HG02610 (cell line): ENCODE data around the gene SPO11.
A peak's percentile ranks its signal among the peaks of the same experiment; 100 is the strongest.
"Not testable (repeated sequence)": the region's sequence is repeated elsewhere in the genome, so short reads cannot be mapped to it uniquely, and the experiment has no call there.

ENCODE experiments used
- ATAC-seq: cut with Tn5 transposase; IDR thresholded peaks from one replicate; pipeline ENCODE4 v1.9.1; 2021; ENCODE audit warnings: mild to moderate bottlenecking, moderate library complexity; ENCODE audit not compliant: unreplicated experiment

SPO11 gene

DNA sequence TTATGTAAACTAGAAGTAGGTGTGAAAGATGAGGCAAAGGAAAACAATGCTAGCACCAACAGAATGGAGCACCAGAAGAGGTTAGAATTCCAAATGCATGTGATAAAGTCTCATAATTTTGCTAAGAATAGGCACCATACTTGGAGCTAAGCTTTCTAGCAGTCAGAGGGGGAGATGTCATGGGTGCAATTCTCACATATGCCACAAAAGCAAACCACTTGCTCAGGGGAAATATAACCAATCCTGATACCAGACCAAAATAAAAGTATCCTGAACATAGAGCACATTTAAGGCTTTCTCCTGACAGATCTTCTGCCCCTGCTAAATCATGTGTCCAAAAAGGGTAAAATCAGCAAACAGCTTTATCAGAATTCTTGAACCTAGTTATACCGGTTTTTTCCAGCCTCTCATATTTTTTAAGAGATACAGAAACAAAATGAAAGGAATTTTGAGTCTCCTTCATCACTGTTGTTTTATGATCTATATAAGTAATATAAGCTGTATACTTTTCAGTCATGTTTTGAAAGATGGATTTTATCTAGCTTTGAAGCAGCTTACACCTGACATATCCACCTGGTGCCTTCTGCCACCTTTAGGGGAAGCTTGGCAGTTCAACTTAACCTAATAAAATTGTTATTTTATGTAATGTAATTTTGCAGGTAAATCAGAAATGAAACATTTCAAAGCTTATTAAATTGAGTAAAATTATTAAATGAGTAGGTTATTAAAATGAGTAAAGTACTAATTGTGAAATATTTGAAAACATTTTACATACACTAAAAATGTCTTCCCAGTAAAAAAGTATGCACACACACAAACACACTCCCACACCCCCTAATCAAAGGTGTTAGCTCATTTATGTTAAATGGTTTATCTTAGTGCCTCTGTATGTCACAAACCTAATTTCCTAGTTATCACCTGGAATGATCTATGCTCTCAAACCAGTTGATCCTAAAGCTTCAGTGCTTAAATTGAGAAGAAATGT, 2.8 kb downstream of the SPO11 start:
- ATAC-seq = no peak

DNA sequence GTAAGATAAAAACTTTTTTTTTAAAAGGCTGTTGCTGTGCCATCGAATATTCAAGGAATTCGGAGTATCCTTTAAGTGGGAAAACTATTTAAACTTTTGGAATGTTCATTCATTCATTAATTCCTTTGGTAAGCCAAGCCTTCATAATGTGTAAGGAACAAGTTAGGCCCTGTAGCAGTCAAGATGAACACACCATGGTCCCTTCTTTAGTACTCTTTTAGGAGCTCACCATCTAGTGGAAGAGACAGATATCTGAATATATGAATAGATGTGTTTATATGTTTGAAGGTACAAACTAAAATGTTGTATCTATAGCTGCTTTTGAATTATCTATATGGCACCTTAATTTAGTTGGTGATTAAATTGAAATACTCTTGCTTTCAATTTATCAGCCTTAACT, 5.8 kb downstream of the SPO11 start:
- no peak for ATAC-seq

DNA sequence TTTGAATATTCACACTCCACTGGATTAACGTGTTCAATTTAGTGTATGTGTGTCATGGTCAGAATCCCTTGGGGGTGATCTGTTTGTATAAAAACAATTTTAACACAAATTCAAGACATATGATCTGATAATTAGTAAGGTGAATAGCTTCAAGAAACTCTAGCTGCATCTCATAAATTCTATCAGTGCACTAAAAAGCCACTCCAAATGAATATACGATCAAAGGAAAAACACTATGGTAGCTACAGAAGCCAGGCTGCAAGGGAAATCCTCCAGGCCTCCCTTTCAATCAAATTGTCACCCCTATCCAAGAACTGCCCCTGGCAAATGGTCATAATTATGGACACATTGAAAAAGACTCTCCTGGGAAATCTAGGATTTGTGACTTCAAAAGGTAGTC, 12.1 kb downstream of the SPO11 start:
- no peak for ATAC-seq

DNA sequence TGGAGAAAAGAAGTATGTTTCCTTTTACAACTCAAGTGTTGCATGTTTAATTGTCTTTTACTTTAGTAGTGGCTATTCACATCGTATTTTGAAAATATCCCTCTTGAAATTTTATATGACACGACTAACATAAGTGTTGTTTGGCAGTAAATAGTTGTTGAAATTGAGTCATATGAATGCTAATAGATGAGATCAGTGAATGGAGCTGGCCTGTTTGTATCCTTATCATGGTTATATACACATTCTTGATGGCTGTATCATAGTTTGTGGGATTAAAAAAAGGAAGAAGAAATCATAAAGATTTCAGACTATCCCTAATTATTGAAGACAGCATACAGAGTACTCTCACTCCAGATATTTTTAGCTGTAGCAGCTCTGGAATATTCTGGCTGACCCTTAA, 13.2 kb downstream of the SPO11 start:
- no peak for ATAC-seq

DNA sequence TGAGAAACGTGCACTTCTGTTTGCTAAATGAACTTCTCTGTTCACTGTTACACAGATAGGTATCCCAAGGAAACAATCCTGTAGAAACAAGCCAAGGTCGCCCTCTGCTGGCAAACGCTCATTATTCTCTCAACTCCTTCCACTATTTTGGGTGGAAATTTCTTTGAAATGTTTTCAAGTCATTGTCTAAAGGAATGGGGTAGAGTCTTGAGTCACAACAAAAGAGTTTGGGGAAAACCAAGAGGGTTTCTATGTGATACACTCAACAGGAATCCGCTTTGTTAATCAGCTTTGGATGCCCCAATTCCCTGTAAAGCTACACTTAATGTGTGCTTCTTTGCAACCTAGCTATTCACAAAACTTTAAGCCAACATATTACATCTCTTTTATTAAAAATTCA, 16.9 kb downstream of the SPO11 start:
- no peak for ATAC-seq

DNA sequence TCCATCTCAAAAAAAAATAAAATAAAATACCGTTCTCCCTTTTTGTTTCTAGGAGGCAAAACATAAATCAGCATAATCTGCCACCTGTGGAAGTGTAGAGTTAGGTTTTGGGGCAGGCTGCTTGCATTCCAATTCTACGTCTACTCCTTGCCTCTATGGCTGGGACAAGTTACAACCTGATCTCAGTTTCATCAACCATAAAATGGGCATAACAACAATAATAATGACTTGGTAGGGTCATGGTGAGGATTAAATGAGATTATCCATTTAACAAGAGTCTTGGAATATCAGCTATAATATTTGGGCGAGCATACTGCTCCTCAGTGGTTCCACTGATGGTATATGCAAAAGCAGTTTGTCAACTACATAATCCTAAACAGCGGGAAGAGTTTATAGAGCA, 17.8 kb downstream of the SPO11 start:
- ATAC-seq = no peak

DNA sequence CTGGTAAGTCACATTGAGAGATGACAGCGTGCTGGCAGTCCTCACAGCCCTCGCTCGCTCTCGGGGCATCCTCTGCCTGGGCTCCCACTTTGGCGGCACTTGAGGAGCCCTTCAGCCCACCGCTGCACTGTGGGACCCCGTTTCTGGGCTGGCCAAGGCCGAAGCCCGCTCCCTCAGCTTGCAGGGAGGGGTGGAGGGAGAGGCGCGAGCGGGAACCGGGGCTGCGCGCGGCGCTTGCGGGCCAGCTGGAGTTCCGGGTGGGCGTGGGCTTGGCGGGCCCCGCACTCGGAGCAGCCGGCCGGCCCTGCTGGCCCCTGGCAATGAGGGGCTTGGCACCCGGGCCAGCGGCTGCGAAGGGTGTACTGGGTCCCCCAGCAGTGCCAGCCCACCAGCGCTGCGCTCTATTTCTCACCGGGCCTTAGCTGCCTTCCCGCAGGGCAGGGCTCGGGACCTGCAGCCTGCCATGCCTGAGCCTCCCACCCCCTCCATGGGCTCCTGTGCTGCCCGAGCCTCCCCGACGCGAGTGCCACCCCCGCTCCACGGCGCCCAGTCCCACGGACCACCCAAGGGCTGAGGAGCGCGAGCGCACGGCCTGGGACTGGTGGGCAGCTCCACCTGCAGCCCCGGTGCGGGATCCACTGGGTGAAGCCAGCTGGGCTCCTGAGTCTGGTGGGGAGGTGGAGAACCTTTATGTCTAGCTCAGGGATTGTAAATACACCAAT, 18.8 kb downstream of the SPO11 start:
- ATAC-seq = not testable (repeated sequence)

DNA sequence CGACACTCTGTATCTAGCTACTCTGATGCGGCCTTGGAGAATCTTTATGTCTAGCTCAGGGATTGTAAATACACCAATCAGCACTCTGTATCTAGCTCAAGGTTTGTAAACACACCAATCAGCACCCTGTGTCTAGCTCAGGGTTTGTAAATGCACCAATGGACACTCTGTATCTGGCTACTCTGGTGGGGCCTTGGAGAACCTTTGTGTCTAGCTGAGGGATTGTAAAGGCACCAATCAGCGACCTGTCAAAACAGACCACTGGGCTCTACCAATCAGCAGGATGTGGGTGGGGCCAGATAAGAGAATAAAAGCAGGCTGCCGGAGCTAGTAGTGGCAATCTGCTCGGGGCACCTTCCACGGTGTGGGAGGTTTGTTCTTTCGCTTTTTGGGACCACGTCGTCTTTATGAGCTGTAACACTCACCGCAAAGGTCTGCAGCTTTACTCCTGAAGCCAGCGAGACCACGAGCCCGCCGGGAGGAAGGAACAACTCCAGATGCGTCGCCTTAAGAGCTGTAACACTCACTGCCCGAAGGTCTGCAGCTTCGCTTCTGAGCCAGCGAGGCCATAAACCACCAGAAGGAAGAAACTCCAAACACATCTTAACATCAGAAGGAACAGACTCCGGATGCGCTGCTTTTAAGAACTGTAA, 19.4 kb downstream of the SPO11 start:
- not testable (repeated sequence) for ATAC-seq

DNA sequence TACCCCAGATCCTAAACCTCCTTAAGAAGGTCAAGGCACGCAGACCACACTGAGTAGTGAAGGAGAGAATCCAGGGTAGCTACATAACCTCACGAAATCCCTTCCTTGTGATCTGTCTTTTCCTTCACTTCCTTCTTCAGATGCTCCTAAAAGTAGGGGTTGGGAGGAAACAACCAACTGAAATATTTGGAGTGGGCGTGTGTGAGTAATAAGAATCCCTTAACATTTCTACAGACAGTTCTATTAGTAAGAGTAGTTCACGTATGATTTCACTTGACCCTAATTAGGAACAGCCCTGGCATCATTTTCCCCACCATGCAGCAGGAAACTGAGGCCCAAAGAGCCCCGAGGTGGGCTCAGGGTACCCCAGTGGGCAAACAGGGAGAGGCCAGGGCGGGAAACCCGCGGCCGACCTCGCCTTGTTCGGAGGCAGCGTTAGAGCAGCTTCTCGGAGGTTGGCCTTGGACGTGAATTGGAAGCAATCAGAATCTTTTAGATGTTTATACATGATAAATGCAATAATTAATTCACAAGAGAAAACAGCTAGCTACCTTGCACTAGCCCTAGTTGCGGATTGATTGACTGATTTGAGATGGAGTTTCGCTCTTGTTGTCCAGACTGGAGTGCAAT, 20.6 kb downstream of the SPO11 start:
- no peak for ATAC-seq

DNA sequence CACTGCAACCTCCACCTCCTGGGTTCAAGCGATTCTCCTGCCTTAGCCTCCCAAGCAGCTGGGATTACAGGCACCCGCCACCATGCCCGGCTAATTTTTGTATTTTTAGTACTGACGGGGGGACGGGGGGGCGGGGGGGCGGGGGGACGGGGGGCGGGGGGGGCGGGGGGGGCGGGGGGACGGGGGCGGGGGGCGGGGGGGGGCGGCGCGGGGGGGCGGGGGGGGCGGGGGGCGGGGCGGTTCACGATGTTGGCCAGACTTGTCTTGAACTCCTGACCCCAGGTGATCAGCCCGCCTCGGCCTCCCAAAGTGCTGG, 21.1 kb downstream of the SPO11 start:
- ATAC-seq = not testable (repeated sequence)

DNA sequence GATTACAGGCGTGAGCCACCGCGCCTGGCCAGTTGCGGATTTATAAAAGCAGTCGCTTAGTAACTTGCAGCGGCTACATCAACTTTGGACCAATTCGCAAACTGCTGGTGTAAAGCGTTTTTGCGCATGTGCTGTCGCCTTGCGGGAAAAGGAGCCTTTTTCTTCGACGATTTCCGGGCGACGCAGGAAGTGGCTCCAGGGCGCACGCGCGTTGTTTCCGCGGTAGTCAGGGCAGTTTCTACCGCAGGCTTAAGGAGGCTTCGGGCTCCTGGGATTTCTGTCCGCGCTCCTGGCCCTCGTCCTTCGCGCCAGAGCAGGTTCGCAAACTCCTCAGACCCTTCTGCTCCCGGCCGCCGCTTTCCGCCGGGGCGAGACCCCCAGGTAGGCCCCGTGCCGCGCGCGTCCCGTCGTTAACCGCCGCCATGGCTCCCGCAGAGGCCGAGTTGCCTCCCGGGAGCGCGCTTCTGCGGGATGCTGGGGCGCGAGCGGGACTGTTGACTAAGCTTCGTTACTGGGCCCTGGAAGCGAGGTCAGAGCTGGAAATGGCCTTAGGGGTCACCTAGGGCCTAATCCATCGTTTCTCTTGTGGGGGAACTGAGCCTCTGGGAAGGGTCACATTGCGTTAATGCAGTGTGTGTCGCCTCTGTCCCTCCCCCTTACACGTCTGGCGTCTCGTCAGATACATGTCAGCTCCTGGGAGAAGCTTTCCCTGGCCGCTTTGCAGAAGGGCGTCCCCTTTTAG, 21.6 kb downstream of the SPO11 start, which contains the start of gene RAE1:
TSS of gene RAE1 (plus strand) at position 214 of the 742 bp plus-strand sequence. CDS start 2,784 bp downstream, outside the sequence.
- ATAC-seq = peak; percentile 86

DNA sequence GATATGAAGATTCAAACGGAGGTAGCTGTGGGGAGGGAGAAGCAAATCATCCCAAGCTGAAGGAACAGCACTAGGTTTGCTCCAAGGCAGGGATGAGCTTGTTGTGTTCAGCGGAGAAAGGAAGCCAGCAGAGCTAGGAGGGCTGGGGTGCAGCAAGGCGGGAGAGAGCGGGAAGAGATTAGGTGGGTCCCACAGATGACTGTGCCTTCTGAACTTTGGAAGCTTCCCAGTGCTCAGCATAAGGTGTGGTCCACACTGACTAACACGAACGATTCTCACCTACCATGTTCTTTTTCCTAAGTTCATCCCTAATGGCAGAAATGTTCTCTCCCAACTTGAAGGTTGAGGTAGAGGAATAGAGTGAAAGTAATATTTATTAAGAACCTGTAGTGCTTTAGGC, 22.7 kb downstream of the SPO11 start:
- no peak for ATAC-seq

DNA sequence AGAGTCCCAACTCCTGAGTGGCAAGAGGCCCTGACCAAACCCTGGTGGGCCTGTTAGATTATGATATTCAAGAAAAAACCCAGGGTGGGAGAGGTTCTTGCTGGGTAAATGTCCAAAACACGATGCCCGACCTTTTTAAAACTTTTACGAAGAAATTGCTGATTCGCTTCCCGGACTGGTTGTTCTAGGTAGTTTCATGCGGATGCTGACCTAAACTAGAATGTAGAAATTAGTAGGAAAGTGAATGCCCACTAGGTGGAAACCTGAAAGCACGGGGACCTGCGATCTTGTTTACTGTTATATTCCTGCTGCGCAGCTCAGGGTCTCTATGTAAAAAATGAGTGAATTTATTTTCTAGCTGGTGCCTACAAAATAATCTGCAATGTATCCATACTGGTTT, 23.7 kb downstream of the SPO11 start:
- ATAC-seq = no peak

DNA sequence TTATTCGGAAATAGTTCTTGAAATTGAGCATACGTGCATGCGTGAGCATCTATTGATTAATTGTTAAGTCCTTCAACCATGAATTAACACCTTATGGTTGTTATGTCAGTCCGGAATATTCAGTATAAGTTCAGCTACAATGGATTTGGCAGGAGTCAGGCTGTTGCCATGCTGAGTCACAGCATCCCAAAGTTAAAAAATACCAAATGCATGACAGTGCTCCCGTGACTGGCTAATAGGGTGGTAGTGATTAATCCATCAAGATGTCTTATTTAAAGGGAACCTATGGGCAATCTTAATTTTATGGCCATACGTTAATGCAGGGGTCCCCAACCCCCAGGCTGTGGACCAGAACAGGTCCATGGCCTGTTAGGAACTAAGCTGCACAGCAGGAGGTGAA, 31.9 kb downstream of the SPO11 start:
- no peak for ATAC-seq

DNA sequence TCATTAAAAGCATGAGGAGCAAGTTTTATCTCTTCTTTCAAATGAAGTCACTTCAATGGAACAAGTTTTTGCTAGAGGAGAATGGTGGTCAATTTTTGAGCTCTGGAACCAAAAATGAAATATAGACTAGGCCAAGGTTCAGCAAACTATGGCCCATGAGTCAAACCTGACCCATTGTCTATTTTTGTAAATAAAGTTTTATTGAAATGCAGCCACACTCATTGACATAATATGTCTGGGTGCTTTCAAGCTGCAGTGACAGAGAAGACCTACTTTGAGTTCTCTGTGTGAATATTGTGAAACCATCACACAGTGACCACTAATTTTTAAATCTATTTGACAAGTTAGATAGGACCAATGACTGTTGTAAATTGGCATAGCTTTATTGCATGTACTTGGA, 34.8 kb downstream of the SPO11 start:
- ATAC-seq = no peak

DNA sequence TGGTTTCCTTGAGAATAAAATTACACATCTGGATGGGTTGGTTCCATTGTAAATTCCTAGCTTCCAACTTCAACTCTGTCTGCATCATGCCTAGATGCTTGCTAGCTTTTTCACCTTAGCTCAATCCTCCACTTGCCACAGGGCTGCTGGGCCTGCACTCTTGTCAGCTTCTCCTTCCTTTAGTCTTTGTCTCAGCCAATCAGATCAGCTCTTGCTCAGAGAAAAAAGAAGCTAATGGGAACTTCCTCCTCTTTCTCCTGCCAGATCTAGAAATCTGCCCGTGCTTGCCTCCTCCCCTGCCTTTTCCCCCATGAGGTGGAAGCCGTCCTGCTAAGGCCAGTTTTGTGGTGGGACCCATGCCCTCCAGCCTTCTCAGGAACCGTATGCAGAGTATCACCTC, 40.0 kb downstream of the SPO11 start:
- ATAC-seq = no peak

DNA sequence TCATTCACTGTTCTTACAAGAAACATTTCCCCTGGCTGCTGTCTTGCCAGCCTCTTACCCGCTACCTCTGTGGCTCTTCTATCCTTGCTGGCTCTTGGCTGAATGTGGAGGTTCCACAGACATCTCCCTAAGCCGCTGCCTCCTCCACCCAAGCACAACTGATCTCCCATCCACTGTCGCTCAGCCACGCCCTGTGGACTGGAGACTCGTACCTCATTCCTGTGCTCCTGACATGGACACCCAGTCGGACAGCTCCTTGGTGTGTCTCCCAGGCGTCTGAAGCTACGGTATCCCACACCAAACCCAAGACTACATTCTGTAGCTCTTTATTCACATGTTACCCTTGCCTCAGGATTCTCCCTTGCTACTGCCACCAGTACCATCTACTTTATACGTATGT, 40.7 kb downstream of the SPO11 start:
- ATAC-seq = no peak

DNA sequence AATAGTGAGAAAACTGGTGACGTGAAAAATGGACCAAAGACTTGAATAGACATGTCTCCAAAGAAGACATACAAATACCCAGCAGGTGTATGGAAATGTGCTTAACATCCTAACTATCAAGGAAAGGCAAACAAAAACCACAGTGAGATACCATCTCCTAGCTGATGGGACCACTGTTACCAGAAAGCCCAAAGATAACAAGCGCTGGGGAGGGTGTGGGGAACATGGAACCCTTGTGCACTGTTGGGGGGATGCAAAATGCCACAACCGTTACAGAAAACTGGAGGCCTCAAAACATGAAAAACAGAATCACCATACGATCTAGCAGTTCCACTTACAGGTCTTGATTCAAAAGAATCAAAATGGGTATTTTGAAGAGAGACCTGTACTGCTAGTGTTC, 41.8 kb downstream of the SPO11 start:
- ATAC-seq = no peak

DNA sequence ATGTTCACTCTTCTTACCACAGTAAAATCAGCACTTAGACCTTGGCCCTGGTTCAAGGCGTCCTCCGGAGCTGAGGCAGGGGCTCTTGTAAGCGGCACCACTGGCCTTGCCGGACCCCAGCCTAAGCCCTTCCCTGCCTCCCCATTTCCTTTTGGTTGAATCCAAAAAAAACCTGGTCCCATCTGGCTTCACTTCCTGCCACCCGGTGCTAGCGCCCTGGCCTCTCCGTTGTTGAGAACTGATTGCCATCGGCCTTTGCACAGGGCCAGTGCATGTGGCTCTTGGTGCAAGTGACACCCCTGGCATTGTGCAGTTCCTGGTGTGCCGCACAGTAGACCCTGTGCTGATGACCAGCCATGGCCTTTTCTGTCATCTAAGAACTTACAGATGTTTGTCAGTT, 42.6 kb downstream of the SPO11 start:
- ATAC-seq = no peak

DNA sequence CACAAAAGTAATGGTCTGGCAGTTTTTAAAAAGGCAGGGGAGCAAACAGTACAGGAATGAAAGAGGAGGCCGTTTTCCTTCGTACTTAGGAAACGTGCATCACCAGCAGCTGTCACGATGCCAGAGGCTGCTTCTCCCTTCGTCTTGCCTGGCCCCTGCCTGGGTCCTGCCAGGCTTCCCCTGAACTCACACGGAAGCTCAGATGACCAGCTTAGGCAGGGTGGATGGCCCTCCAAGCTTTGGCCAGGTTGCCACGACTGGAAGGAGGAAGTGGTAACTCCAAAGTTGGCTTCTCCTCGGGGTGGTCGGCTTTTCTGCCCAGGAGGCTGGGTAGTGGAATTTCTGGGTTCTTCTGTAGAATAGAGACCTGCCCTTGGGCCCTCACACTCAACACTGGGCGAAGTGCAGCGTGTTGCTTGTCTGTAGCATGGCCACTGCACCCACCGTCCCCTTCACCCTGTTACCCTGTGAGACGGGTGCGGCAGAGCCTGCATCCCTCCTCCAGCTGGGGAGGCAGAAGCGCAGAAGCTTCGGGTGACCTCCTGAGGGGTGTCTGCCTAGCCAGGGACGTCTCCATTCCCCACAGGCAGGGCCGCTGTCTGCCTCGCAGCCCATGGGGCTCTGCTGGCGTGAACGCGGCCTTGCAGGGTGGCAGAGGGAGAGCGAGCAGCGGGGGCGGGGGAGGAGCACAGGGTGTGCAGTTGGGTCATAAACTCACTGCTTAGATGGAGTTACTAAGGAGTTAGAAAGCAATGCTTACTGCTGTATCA, 43.2 kb downstream of the SPO11 start:
- no peak for ATAC-seq
